ENCODE measurements around the gene IL1B. TPM values are rescaled to one million over a fixed set of nuclear protein-coding genes. Genes with fewer than 3 reads are reported as not detected.
A peak's percentile ranks its signal among the peaks of the same experiment; 100 is the strongest.

IL1B gene
- total and polyA plus RNA-seq, 7 donors, result 0.55 to 32.4 (median 4.9) TPM; not detected in 1

DNA sequence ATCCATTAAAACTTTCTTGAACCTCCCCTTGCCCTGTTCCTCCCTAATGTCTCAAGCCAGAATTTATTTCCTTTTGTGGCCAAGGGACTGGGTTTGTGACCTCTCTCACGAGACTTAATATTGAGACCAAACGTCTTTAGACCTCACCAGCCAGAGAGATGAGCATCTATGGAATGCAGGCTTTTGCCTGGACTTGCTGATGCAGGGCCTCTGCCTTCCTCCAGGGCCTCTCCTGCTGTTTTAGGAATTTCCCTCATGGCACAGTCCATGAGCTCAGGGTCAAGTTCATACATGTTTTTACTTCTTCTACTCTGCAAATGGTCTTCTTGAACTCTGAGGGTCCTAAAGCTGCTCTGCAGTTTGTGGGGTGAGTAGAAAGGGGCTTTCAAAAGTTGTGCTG is 22.3 kb downstream of the IL1B start:
- Histone ChIP-seq H3K9me3 (no peaks in the 10 kb centered on the region), H3K27me3 (no peaks in the 10 kb centered on the region), H3K4me1 (peaks cover 0 to 10% (median 8%) of the 10 kb centered on the region in 4 donors), H3K27ac (no peak overlapping the region), H3K36me3 (no peaks in the 10 kb centered on the region), H3K4me3 (no peak overlapping the region)
- 79 to 84% methylated on average over 2 of the region's 2 CpGs for WGBS, 2 donors
- intact Hi-C loops (cut with DNase I), result no loop called here
- no peak for DNase-seq
- TF ChIP-seq POLR2A (IDR thresholded peaks at IDR 0.05), result no peak
- TF ChIP-seq EP300 (IDR thresholded peaks at IDR 0.05), result no peak
- no peak for TF ChIP-seq CTCF (IDR thresholded peaks at IDR 0.05)
- no peak for TF ChIP-seq POLR2AphosphoS5 (IDR thresholded peaks at IDR 0.05)

DNA sequence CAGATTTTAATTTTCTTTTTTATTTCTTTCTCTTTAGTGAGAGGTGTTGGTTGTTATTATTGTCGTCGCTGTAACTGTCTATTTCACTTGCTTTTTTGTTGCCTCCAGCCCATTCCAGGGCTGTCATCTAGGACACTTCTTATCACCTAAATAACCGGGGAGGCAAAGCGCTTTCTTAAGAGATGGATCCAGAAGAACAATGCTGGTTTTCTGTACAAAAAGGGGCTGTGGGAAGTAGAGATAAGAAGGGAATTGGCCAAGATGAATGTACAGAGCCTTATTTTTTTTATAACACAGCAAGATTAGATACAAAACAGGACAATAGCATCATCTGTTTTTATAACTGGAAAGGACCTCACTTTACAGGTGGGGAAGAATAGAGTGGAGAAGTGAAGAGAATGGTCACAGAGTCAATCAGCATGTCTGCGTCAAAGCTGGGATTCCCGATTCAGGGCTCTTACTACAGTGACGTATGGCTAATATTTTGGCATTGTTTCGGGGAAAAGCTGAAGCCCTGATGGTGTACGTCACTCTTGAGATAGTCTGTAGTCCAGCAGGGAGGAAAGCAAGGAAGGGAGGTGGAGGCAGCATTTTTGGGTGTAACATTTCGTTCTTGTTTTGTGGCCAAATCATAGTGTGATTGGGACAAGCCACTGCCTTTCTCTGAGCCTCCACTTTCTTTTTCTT is 23.2 kb downstream of the IL1B start:
- intact Hi-C loops (cut with DNase I), result no loop called here
- TF ChIP-seq EP300 (IDR thresholded peaks at IDR 0.05) (no peak), CTCF (IDR thresholded peaks at IDR 0.05) (no peak), POLR2A (IDR thresholded peaks at IDR 0.05) (no peak), POLR2AphosphoS5 (IDR thresholded peaks at IDR 0.05) (no peak)
- Histone ChIP-seq H3K27ac (no peak overlapping the region), H3K4me3 (no peak overlapping the region), H3K9me3 (no peaks in the 10 kb centered on the region), H3K36me3 (no peaks in the 10 kb centered on the region), H3K27me3 (no peaks in the 10 kb centered on the region), H3K4me1 (peaks cover 0 to 10% (median 8%) of the 10 kb centered on the region in 4 donors)
- WGBS, 2 donors, result 94 to 95% methylated on average over 10 of the region's 10 CpGs
- no peak for DNase-seq

DNA sequence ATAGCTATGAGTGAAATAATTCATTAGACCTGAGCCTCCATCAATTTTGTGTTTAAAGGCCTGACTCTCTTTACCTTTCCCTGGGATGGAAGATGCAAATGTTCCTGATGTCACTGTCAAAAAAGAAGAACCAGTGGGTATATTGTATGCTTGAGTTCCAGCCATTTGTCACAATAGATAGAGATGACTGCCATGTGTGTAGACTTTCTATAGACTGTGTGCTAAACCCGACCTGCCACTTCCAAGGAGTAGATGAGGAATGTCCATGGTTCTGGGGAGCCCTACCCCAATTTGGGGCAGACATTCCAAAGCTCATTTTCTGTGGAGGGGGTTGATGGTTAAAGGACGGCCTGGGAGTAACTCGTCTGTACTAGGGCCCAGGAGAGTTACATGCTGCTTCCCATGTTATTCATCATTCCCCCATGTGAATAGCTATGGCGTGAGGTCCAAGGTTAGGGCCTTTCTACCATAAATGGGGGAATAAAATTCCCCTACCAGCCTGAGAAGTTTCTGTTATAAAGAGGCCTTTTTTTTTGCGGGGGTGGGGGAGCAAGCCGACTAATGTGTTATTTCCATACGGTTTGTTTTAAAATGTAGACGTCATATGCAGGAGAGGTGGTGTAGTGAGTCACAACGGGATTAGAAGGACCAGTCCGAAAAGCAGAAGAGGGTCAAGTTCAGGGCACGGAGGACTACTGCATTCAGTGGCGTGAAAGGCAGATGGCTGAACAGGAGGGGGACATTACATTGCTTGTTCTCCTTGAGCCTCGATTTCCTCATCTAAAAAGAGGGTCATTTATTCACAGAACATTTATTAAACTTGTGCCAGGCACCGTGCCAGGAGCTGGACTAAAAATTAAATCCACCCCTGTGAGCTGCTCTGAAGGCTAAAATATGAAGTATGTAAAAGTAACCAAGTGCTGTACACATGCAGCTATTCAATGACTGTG is 24.0 kb downstream of the IL1B start:
- Histone ChIP-seq H3K36me3 (no peaks in the 10 kb centered on the region), H3K9me3 (peaks cover 0 to under 1% (median 0%) of the 10 kb centered on the region in 4 donors), H3K27ac (no peak overlapping the region), H3K4me3 (no peak overlapping the region), H3K27me3 (no peaks in the 10 kb centered on the region), H3K4me1 (peaks cover 0 to 10% (median 8%) of the 10 kb centered on the region in 4 donors)
- no peak for TF ChIP-seq POLR2AphosphoS5 (IDR thresholded peaks at IDR 0.05)
- no peak for TF ChIP-seq POLR2A (IDR thresholded peaks at IDR 0.05)
- no peak for TF ChIP-seq EP300 (IDR thresholded peaks at IDR 0.05)
- no peak for TF ChIP-seq CTCF (IDR thresholded peaks at IDR 0.05)
- DNase-seq, result no peak
- intact Hi-C loops (cut with DNase I), result no loop called here
- 68 to 79% methylated on average over 14 of the region's 14 CpGs for WGBS, 2 donors

- WGBS, 2 donors, result 42 to 48% methylated on average over 7 of the region's 7 CpGs
- H3K27ac ChIP-seq, result no peak overlapping the region
- no peak for DNase-seq
These were observed 24.7 kb downstream of the IL1B start for GRCh38 chr2:112811841-112812306.

More at GRCh38 chr2:112811841-112812306, 24.7 kb downstream of the IL1B start:
- Histone ChIP-seq H3K4me1 (peaks cover 0 to 10% (median 8%) of the 10 kb centered on the region in 4 donors), H3K9me3 (peaks cover 0 to 3% (median 0%) of the 10 kb centered on the region in 4 donors), H3K4me3 (no peak overlapping the region), H3K36me3 (no peaks in the 10 kb centered on the region), H3K27me3 (no peaks in the 10 kb centered on the region)
- intact Hi-C loops (cut with DNase I), result no loop called here
- TF ChIP-seq CTCF (IDR thresholded peaks at IDR 0.05) (no peak), POLR2A (IDR thresholded peaks at IDR 0.05) (no peak), POLR2AphosphoS5 (IDR thresholded peaks at IDR 0.05) (peak in 2 of 4 donors; percentile 13 to 31), EP300 (IDR thresholded peaks at IDR 0.05) (peak in 1 of 4 donors; percentile 11)
